Measurements from ENCODE around the gene CERT1. TPM values are rescaled to one million over a fixed set of nuclear protein-coding genes. Genes with fewer than 3 reads are reported as not detected.
A peak's percentile ranks its signal among the peaks of the same experiment; 100 is the strongest.

Gene CERT1
- total RNA-seq, 6 donors from 2014 or later = 22.3 to 79.3 (median 58.0) TPM

DNA sequence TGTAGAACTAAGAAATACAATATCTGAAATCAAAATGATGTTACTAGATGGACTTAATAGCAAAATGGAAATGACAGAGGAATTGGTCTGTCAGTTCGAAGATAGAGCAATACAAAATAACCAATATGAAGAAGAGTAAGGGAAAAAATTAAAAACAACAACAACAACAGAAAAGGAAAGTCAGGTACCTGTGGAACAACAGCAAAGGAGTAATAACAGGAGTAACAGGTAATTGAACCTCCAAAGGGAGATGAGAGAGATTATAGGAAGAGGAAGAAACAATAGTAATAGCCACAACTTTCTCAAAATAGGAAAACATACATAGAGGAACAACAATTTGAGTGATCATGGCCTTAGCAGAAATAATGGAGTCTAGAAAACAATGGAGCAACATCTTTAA is 13.9 kb upstream of the CERT1 start:
- TF ChIP-seq POLR2A (IDR thresholded peaks at IDR 0.05) (no peak), POLR2AphosphoS5 (IDR thresholded peaks at IDR 0.05) (no peak), EP300 (IDR thresholded peaks at IDR 0.05) (no peak), CTCF (IDR thresholded peaks at IDR 0.05) (no peak)
- ATAC-seq (ENCODE audit: low FRiP score in 2 of 2) (no peak), DNase-seq (no peak)
- Histone ChIP-seq H3K27me3 (no peaks in the 10 kb centered on the region), H3K4me3 (no peak overlapping the region), H3K4me1 (peaks cover 0 to 10% (median 6%) of the 10 kb centered on the region in 4 donors), H3K36me3 (no peaks in the 10 kb centered on the region), H3K27ac (no peak overlapping the region), H3K9me3 (peaks cover 0 to 12% (median 8%) of the 10 kb centered on the region in 4 donors)
- 87 to 90% methylated on average over 1 of the region's 1 CpG for WGBS, 2 donors

DNA sequence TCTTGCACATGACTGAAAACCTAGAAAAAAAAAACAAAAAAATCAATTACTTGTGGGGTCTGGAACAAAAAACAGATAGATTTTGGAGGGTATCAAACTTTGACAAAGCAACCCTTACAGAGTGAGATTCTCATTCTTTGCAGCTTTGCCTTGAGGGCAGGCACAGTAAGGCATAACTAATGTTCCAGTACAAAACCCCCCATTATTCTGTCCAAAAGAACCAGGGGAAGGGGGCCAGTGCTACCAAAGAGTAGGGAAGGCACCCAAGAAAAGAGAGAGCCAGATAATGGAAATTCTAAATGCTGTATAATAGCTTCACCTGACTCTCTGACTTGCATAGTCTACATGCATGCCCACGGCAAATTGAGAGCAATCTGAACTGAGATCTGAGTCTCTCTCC is 13.2 kb upstream of the CERT1 start:
- WGBS, 2 donors = 87 to 100% methylated on average over 1 of the region's 1 CpG
- TF ChIP-seq POLR2A (IDR thresholded peaks at IDR 0.05) = no peak
- no peak for TF ChIP-seq POLR2AphosphoS5 (IDR thresholded peaks at IDR 0.05)
- TF ChIP-seq CTCF (IDR thresholded peaks at IDR 0.05) = no peak
- no peak for TF ChIP-seq EP300 (IDR thresholded peaks at IDR 0.05)

GRCh38 chr5:75524071-75524470 is 12.6 kb upstream of the CERT1 start:
- Histone ChIP-seq H3K27me3 (no peaks in the 10 kb centered on the region), H3K4me3 (no peak overlapping the region), H3K4me1 (peaks cover 0 to 10% (median 6%) of the 10 kb centered on the region in 4 donors), H3K9me3 (peaks cover 0 to 14% (median 9%) of the 10 kb centered on the region in 4 donors), H3K36me3 (no peaks in the 10 kb centered on the region), H3K27ac (no peak overlapping the region)
- 56 to 71% methylated on average over 3 of the region's 3 CpGs for WGBS, 2 donors
- DNase-seq = no peak
- ATAC-seq (ENCODE audit: low FRiP score in 2 of 2) = peak in 1 of 2 donors; percentile 35
- no peak for TF ChIP-seq POLR2AphosphoS5 (IDR thresholded peaks at IDR 0.05)
- no peak for TF ChIP-seq EP300 (IDR thresholded peaks at IDR 0.05)

More for the DNA sequence above, 13.2 kb upstream of the CERT1 start:
- no peak overlapping the region for H3K27ac ChIP-seq
- DNase-seq (no peak), ATAC-seq (ENCODE audit: low FRiP score in 2 of 2) (no peak)
- no peaks in the 10 kb centered on the region for H3K36me3 ChIP-seq
- H3K27me3 ChIP-seq = no peaks in the 10 kb centered on the region
- H3K4me1 ChIP-seq = peaks cover 0 to 10% (median 6%) of the 10 kb centered on the region in 4 donors
- H3K9me3 ChIP-seq = peaks cover 0 to 14% (median 9%) of the 10 kb centered on the region in 4 donors
- no peak overlapping the region for H3K4me3 ChIP-seq

- Histone ChIP-seq H3K27ac (no peak overlapping the region), H3K9me3 (peaks cover 0 to 14% (median 9%) of the 10 kb centered on the region in 4 donors), H3K36me3 (no peaks in the 10 kb centered on the region), H3K4me1 (peaks cover 0 to 10% (median 6%) of the 10 kb centered on the region in 4 donors), H3K4me3 (no peak overlapping the region), H3K27me3 (no peaks in the 10 kb centered on the region)
- DNase-seq (no peak), ATAC-seq (ENCODE audit: low FRiP score in 2 of 2) (no peak)
- 85 to 96% methylated on average over 1 of the region's 1 CpG for WGBS, 2 donors
- TF ChIP-seq EP300 (IDR thresholded peaks at IDR 0.05) = no peak
- TF ChIP-seq CTCF (IDR thresholded peaks at IDR 0.05) = no peak
- no peak for TF ChIP-seq POLR2AphosphoS5 (IDR thresholded peaks at IDR 0.05)
- no peak for TF ChIP-seq POLR2A (IDR thresholded peaks at IDR 0.05)
Observed at GRCh38 chr5:75523275-75523674, 11.8 kb upstream of the CERT1 start.

DNA sequence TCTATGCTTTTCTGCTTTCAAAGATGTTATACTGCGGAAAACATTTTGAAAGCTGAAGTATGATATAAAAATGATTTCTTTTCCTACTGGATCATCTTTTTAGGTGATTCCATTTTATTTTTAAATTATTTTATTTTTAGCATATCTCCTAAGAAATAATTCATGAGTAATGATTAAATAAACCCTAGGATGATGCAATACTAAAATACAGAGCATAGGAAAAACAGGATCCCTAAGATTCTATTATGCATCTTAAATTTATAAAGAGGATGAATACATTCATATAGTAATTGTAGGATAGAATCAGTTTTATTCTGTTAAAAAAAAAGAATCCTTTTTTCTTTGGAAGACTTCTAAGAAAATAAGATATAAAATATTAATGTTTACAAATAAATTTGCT is 11.1 kb upstream of the CERT1 start:
- Histone ChIP-seq H3K27ac (no peak overlapping the region), H3K4me3 (no peak overlapping the region), H3K27me3 (no peaks in the 10 kb centered on the region), H3K9me3 (peaks cover 0 to 14% (median 9%) of the 10 kb centered on the region in 4 donors), H3K4me1 (peaks cover 0 to 10% (median 6%) of the 10 kb centered on the region in 4 donors), H3K36me3 (no peaks in the 10 kb centered on the region)
- DNase-seq (no peak), ATAC-seq (ENCODE audit: low FRiP score in 2 of 2) (no peak)
- TF ChIP-seq EP300 (IDR thresholded peaks at IDR 0.05) (no peak), POLR2A (IDR thresholded peaks at IDR 0.05) (no peak), CTCF (IDR thresholded peaks at IDR 0.05) (no peak), POLR2AphosphoS5 (IDR thresholded peaks at IDR 0.05) (no peak)
- 95 to 100% methylated on average over 1 of the region's 1 CpG for WGBS, 2 donors
